Left renal cortex interstitium (tissue), 4 donors: ENCODE data around the gene AFF3. TPM values are rescaled to one million over a fixed set of nuclear protein-coding genes. Genes with fewer than 3 reads are reported as not detected.
A peak's percentile ranks its signal among the peaks of the same experiment; 100 is the strongest.
"Not testable (repeated sequence)": the region's sequence is repeated elsewhere in the genome, so short reads cannot be mapped to it uniquely, and the experiment has no call there.

ENCODE experiments used
- DNase-seq, 4 donors: peaks; one replicate each; pipeline ENCODE4 v3.0.0-alpha.2; 2013; ENCODE audit warnings: low read depth in 4 of 4, low spot score in 2 of 4, missing footprints in 1 of 4
- polyA plus RNA-seq, 4 donors: library from polyadenylated mRNA; unstranded; fragments of 120-200 nt; gene quantifications; one replicate each; pipeline ENCODE4 v1.2.1, GENCODE V29; 2013; ENCODE audit not compliant: insufficient read length in 4 of 4

The AFF3 gene
- polyA plus RNA-seq, 4 donors, result 18.4 to 26.6 (median 24.0) TPM

GRCh38 chr2:100109986-100110613, 32.3 kb downstream of the AFF3 start:
- DNase-seq, result no peak

DNA sequence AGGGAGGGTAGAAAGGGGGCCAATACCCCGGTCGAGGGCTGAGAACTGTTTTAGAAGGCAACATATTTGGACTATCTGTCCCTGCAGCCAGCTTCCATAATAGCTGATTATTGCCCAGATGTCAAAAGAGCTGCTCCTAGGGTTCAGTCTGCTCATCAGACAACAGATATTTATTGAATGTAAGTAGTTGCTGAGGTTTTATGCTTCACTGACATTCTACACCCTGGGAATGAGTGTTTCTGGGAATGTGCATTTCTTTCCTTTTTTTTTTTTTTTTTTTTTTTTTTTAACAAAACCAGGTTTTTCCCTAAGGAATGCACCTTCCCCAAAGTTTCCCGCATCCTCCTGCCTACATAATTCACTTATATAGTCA, 33.8 kb downstream of the AFF3 start:
- DNase-seq, result not testable (repeated sequence)

- no peak for DNase-seq
These were observed 34.3 kb downstream of the AFF3 start for GRCh38 chr2:100107906-100108647.

DNA sequence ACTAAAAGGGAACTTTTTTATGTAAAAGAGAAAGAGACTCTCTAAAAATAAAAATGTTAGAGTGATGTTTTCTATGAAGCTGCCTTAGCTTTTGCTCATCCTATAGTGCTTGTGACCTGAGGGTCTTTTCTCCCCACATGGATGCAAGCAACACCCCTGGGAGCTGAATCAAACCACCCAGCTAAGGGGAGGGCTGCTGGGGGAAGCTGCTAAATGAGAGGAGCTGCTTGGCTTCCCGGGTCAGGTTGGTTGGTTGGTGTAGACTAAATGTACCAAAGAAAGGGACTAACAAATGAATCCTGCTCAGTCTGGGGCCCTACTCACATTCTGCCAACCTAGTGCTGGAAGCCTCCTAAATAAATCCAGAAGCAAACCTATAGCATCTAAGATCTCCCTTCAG, 35.0 kb downstream of the AFF3 start:
- no peak for DNase-seq

DNA sequence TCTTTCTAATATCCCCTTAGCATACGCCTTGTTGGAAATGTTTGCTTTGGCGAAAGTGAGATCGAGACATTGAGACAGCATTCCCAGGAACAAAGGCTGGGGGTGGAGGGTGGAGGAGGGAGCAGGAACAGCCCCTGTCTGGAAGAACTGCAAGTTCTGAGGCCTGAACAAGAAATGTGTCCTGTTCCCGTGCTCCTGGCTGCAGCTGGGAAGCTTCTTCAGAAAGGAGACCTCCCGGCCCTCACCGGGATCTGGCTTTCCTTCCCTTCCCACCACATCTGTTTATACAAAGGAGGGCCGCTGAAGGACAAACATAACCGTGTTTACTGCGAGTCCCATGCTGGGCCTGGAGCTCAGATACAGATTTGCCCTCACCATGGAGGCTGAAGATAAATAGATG, 35.9 kb downstream of the AFF3 start:
- DNase-seq, result peak in 1 of 4 donors; percentile 37

DNA sequence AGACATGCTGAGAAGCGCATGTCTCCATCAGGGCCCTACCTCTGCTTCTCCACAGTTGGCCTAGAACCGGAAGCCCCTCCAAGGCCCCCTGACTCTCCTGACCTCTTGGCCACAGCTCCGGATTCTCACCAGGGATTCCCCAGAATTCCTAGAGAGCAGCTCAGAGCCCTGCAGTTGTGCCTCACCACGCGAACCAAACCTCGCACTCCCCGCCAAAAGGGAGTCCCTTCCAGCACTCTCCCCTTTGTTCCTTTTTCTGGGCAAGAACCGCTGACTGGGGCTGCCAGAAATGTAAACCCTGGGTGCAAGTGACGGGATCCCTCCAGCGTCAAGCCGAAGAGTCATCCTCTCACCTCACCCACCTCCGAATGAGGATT, 36.7 kb downstream of the AFF3 start:
- no peak for DNase-seq

GRCh38 chr2:100104718-100105677, 37.4 kb downstream of the AFF3 start:
- DNase-seq, result no peak

DNA sequence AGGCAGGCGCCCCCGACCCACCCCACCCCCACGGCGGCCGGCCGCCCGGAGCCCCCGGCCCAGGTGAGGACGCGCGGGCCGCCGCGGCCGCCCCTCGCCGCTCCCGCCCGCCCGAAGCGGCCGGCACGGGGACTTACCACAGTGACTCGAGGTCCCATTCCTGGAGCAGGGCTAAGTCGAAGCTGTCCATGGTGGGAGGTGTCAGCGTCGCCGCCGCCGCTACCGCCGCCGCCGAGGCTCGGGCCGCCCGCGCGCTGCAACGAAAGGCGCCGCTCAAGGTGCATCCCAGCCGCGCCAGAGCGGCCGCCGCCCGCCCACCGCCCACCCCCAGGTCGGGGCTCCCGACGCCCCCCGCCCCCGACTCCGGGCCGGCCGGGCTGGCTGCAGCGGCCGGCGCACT, 38.1 kb downstream of the AFF3 start:
- not testable (repeated sequence) for DNase-seq

DNA sequence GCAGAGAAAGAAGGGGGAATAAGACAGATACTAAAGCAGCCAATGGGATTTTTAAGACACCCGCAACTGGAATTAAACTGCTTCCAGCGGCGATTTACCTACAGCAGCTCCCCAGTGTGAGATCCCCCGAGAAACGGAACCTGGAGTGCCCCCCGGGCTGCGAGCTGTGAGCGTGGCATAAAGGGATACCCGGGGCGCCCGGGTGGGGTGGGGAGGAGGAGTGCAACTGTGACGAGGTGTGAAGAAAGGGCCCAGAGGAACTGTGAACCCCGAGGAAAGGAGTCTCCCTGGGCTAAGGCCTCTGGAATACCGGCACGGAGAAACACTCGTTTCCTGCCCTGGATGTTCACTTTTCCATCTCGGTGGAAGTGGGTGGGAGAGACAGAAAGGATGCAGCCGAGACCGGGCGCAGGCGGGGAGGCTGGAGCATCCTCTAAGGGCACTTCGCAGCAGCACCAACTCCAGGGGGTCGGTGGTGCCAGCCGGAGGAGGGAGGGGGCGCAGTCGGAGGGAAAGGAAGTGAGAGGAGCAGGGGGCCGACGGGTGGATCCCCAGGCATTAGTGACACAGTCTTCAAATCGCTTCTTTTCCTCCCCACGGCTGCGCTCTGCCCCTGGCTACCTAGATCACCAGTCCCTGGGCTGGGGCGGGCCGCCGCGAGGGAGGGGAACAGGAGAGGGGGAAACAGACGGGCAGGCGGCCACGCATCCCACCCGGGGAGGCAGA, 38.7 kb downstream of the AFF3 start:
- DNase-seq, result not testable (repeated sequence)

GRCh38 chr2:100102466-100103180, 39.8 kb downstream of the AFF3 start:
- DNase-seq, result not testable (repeated sequence)

DNA sequence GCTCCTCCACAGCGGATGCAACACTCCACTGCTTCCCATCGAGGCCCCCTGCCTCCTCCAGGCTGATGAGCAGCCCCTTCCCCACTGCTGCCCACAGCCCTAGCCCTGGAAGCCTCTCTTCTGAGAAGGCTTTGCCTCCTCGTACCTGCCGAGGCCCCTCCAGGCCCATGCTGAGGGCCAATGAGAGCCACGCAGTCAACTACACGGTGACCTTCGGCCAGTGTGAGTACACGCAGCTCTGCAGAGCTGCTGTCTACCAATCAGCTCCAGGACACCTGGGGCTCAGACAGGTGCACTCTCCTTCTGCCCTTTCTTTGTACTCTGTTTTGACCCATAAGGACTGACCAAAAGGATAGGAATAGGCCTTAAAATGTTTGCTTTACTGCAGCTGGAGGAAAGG, 43.5 kb downstream of the AFF3 start:
- DNase-seq, result not testable (repeated sequence)

DNA sequence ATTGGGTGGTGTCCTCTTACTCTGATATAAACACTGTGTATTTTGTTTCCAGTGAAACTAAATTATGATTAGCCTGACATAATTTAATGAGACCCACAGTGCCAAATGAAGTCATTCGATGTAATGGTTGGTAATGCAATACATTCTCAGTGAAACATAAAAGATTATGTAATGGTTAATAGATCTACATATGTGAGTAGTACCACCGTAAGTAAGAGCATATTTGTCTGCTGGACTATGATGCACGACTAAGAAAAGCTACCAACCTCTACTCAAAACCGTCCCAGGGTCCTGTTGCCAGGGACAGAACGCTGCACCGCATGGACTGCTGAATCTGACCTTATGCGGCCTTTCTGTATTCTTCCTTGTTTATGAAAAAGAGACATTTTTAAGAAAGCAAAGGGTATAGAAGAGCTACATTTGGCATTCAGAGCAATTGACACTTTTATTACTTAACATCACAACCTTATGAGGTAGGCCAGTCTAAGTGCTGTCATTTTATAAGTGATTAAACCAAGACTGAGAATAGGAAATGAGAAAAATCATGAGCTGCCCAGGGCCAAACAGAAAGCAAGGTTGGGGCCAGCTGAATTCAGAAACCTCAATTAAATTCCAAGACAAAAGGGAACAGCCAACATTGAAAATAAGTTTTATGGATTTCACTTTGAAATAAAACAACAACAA, 44.6 kb downstream of the AFF3 start:
- DNase-seq, result not testable (repeated sequence)

DNA sequence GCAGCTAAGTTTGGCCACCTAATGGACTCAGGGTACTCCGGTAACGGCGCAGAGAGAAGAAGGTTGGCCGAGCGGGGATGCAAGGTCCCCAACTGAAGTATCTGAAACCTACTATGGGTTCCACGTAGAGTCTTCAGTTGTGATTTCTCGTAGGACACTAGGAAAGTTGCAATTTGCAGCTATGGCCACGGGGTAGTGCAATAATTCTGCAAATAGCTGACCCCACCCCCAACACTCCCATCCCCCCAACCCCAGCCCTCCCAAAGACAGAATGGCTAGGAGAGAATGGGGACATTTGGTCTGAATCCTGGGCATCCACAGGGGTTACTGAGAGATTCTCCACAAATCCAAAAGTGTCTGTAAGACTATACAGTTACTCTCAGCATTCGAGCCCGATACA, 46.5 kb downstream of the AFF3 start:
- DNase-seq, result not testable (repeated sequence)

DNA sequence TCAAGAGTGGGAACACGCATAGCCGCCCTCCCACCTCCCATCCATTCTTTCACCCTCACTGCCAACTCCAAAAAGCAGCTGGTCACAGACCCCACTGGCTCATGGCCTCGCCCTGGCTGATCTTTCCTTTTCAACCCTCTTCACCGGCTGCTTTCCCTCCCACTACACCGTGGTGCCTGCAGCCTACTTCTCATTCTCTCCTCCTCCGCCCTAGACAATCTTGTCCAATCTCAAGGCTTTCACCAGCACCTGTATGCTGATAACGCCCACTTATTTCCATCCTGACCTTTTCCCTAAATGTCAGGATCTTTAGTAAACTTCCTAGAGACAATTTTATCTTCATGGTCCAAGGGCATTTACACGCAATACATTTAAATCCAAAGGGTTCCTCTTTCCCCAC, 50.6 kb downstream of the AFF3 start:
- not testable (repeated sequence) for DNase-seq

DNA sequence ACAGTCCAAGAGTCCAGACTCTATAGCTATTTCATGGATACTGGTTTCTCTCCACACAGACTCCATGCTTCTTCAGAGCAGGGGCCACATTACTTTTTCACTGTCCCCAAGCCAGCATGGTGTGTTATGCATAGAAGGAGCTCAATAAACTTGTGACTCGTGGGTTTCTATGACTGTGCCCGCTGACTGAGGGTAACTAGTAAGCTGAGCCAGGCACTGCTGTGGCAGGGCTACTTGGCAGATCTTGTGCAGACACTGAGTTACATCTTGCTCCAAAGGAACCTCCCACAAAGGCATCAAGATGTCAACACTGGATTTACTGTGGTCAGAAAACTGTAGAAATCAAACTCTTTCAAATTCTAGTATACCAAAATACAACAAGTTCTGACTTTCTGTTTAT, 56.6 kb downstream of the AFF3 start:
- DNase-seq, result not testable (repeated sequence)

DNA sequence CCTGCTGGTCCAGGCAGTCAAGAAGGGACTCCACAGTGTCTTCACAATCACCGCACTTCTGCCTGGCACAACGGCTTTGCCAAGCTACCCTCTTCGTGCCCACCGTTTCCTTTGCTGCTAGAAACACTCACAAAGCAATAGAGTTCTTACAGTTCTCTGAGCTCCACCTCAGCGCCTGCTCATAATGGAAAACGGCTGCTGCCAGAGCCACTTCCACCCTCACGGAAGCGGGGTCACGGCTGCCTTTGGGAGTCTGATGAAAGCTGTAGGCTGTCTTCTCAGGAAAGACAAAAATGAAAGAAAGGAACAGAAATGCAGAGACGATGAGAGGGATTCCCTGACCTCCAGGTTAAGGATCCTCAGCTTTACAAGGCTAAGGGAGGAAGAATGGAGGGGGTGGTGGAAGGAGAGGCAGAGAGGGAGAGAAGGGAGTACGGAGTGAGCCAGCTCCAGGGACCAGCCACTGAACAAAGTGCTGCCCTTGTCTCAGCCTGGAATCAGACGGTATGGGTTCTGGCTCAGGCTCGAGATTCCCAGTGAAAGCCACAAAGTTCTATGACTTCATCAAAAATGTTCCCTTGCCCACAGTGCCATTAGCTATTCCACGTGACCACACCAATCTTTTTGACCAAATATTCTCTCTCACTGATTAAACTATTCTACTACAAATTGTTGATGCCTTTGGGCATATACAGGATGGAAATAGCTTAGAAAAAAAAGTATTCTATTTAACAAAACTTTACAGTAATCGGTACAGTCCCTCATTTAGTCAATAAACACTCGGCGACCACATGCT, 58.8 kb downstream of the AFF3 start:
- not testable (repeated sequence) for DNase-seq

GRCh38 chr2:100082302-100082978, 60.0 kb downstream of the AFF3 start:
- DNase-seq, result not testable (repeated sequence)

DNA sequence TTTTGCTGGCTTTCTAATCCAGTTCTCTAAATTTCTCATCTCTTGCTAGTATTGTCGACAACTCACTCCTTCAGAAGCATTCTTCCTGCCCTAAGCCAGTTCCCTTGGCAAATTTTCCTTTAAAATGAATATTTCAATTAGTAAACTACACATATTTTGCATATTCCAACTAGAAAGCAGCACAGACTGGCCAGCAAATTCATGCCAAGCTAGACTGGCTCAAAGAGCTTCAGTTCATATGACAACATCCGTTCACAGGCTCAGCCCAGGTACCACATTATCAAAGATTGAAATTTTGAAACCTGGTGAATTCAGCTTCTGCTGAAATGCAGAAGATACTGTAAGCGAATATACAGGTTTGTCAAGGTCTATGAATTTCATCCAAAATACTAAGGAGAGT, 64.5 kb downstream of the AFF3 start:
- DNase-seq, result no peak
